GM23248 (cell line): ENCODE measurements around the gene MGAT4A.

ENCODE experiments used
- EZH2 ChIP-seq: fragments of 200-600 bp; sonication (generic); IDR thresholded peaks from 2 replicates; pipeline ENCODE4 v1.6.1; 2018; ENCODE audit warnings: antibody characterized with exemption, mild to moderate bottlenecking; ENCODE audit not compliant: insufficient read depth, poor library complexity, severe bottlenecking
- EZH2phosphoT487 ChIP-seq: fragments of 200-600 bp; sonication (generic); IDR thresholded peaks from 2 replicates; pipeline ENCODE4 v1.6.1; 2018; ENCODE audit warnings: antibody characterized with exemption, moderate library complexity, mild to moderate bottlenecking, low read depth; ENCODE audit not compliant: insufficient read depth

- TF ChIP-seq EZH2phosphoT487 (no peak), EZH2 (no peak)
These were observed 67.3 kb downstream of the MGAT4A start for GRCh38 chr2:98663511-98664090.
